NCI-H1417 (cell line): ENCODE measurements around the gene PNMA8A.
A peak's percentile ranks its signal among the peaks of the same experiment; 100 is the strongest.

Experiments
- DNase-seq, 3 experiments: peaks; one replicate each; lab custom pipeline; 2025; lab: John Stamatoyannopoulos, UW

Gene PNMA8A

GRCh38 chr19:46427518-46428045 is 43.8 kb downstream of the PNMA8A start:
- DNase-seq: no peak

DNA sequence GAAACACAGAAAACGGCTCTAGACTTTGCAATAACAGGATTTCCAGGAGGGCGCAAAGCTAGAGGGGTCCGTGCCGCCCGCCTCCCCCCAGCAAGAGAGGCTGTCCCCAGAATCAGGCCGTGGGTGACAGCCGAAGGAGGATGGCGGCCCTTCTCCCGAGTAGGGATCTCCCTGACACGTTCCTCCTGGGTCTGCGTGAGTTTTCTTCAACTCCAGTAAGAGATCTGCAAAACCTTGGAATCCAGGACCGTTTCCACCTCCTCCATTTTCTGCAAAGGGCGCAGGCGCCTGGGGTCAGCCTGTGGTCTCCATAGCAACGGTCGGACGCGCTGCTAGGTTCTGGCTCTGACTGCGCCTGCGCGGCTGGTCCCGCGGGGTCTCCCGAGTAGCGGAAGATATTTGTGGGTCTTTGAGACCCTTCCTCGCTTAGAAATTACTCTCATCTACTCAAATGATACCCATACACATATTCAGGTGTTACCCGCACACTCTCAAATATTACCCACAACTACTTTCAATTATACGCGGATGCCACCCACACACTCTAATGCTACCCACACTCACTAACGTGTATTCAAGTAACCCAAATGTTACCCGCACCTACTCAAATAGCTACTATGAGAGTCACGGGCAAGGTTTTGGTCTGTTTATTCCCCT is 44.7 kb downstream of the PNMA8A start:
- peak; percentile 75 to 92 (median 90) for DNase-seq

- peak in 2 of 3 experiments; percentile 38 to 45 for DNase-seq
Observed at GRCh38 chr19:46426035-46426505, 45.3 kb downstream of the PNMA8A start.

DNA sequence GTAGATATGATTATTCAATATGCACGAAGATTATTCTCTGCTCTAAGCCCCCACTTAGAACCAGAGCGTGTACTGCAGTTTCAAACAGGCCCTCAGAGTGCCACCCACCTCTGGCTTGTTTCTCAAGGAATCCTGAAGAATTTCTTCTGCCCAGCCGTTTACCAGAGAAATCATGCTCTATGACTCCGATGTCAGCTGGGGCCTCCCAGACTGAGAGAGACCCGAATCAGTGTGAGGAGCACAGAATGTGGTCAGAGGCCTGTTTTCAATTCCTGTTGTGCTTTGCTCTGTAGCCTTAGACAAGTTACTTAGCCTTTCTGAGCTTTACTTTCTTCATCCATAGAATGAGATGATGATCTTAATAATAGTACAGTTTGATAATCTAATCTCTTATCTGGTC is 48.2 kb downstream of the PNMA8A start:
- DNase-seq: no peak

- no peak for DNase-seq
Observed at GRCh38 chr19:46422344-46422743, 49.0 kb downstream of the PNMA8A start.

DNA sequence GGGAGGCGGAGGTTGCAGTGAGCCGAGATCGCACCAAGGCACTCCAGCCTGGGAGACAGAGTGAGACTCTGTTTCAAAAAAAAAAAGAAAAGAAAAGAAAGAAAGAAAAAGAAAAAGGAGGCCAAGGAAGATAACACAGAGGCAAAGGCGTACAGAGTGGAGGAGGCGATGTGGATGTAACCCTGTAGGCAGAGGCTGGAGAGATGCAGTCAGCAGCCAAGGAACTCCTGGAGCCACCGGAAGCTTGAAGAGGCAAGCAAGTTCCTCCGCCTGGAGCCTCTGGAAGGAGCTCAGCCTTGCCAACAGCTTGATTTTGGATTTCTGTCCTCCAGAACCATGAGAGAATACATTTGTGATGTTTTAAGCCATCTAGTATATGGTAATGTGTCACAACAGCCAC is 51.3 kb downstream of the PNMA8A start:
- DNase-seq: no peak
